Peyer's patch (tissue), 4 donors: ENCODE results near the gene ARGFX.

ENCODE experiments used
- POLR2A ChIP-seq, 2 donors: fragments of 450-650 bp; IDR thresholded peaks; one replicate each; pipeline ENCODE4 v1.5.1; 2017; ENCODE audit warnings: antibody characterized with exemption in 2 of 2, mild to moderate bottlenecking in 2 of 2, moderate library complexity in 2 of 2
- TF ChIP-seq, protein P1 (sequence below), 6 experiments: fragments of 450-650 bp in 4 of 6; fragments of 200-600 bp in 2 of 6; sonication (generic) in 1 of 6; IDR thresholded peaks; one replicate each; pipeline ENCODE4 v1.5.1; 2017 to 2019; ENCODE audit warnings: antibody characterized with exemption in 6 of 6, mild to moderate bottlenecking in 3 of 6, moderate library complexity in 1 of 6

- TF ChIP-seq POLR2A (IDR thresholded peaks at IDR 0.05): no peak
- TF ChIP-seq, protein P1, sequence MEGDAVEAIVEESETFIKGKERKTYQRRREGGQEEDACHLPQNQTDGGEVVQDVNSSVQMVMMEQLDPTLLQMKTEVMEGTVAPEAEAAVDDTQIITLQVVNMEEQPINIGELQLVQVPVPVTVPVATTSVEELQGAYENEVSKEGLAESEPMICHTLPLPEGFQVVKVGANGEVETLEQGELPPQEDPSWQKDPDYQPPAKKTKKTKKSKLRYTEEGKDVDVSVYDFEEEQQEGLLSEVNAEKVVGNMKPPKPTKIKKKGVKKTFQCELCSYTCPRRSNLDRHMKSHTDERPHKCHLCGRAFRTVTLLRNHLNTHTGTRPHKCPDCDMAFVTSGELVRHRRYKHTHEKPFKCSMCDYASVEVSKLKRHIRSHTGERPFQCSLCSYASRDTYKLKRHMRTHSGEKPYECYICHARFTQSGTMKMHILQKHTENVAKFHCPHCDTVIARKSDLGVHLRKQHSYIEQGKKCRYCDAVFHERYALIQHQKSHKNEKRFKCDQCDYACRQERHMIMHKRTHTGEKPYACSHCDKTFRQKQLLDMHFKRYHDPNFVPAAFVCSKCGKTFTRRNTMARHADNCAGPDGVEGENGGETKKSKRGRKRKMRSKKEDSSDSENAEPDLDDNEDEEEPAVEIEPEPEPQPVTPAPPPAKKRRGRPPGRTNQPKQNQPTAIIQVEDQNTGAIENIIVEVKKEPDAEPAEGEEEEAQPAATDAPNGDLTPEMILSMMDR (IDR thresholded peaks at IDR 0.05): no peak
These were observed 33.6 kb downstream of the ARGFX start for GRCh38 chr3:121601212-121601812.
